ENCODE results near the gene PF4V1. TPM values are rescaled to one million over a fixed set of nuclear protein-coding genes. Genes with fewer than 3 reads are reported as not detected.

PF4V1 gene
- polyA plus RNA-seq, 1 experiment = 0.20 TPM

DNA sequence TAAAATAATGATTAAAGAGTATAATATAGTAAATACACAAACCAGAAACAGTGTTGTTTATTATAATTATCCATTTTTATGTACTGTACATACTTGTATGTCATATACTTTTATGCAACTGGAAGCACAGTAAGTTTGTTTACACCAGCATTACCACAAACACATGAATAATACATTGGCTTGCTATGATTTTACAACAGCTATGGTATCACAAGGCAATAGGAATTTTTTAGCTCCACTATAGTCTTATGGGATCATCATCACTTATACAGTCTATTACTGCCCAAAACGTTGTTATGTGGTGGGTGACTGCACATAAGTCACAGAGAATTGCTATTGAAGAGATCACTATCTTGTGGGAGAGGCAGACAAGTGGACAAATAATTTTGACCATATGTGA, 1.8 kb upstream of the PF4V1 start:
- ChIA-PET POLR2A (no interaction called here), CTCF (interaction anchor here (0.9 kb wide), 1 partner anchor 283 kb away, joined by 3 read pairs; no protein-coding TSS in a partner anchor)
- no peak for TF ChIP-seq CTCF (IDR thresholded peaks at IDR 0.05; ENCODE audit: low read depth, low read length)
- DNase-seq (ENCODE audit: low read depth, low spot score) = no peak
- Histone ChIP-seq H3K4me3 (ENCODE audit: low read depth, low read length) (no peak overlapping the region), H3K27ac (ENCODE audit: low read depth, low read length) (no peak overlapping the region), H3K9me3 (ENCODE audit: control insufficient read depth, insufficient read depth, low read length) (no peaks in the 10 kb centered on the region), H3K27me3 (ENCODE audit: control insufficient read depth, insufficient read depth, low read length) (no peaks in the 10 kb centered on the region)

GRCh38 chr4:73852771-73853170, 325 bp upstream of the PF4V1 start:
- Histone ChIP-seq H3K27me3 (ENCODE audit: control insufficient read depth, insufficient read depth, low read length) (no peaks in the 10 kb centered on the region), H3K4me3 (ENCODE audit: low read depth, low read length) (no peak overlapping the region; the same call in 1 of the 2 replicates), H3K9me3 (ENCODE audit: control insufficient read depth, insufficient read depth, low read length) (peaks cover 4% of the 10 kb centered on the region; the same call in 1 of the 2 replicates), H3K27ac (ENCODE audit: low read depth, low read length) (no peak overlapping the region)
- ChIA-PET POLR2A (no interaction called here), CTCF (interaction anchor here (0.8 to 1.7 kb wide), 2 partner anchors 192 to 281 kb away, joined by 3 to 7 read pairs; no protein-coding TSS in a partner anchor)
- no peak for TF ChIP-seq CTCF (IDR thresholded peaks at IDR 0.05; ENCODE audit: low read depth, low read length)
- no peak for DNase-seq (ENCODE audit: low read depth, low spot score)

DNA sequence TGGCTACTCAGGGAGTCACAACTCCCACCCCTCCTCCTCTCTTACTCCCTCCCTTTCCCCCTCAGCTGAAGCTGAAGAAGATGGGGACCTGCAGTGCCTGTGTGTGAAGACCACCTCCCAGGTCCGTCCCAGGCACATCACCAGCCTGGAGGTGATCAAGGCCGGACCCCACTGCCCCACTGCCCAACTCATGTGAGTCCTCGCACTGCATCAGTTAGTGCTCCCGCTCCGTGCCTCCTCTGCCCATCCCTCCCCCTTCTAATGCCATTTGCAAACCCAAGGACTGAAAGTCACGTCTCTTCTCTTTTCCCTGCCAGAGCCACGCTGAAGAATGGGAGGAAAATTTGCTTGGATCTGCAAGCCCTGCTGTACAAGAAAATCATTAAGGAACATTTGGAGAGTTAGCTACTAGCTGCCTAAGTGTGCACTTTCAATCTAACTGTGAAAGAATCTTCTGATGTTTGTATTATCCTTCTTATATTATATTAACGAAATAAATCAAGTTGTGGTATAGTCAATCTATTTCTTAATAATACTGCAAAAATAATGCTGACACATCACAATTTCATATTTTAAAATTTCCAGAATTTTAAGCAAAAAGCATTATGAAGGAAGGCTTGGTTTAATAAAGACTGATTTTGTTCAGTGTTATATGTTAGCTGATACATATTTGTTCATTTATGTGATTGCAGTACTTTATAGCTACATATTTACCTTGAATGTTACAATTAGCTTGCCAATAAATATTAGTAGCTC, 800 bp downstream of the PF4V1 start:
- no peak for TF ChIP-seq CTCF (IDR thresholded peaks at IDR 0.05; ENCODE audit: low read depth, low read length)
- Histone ChIP-seq H3K9me3 (ENCODE audit: control insufficient read depth, insufficient read depth, low read length) (peaks cover 4% of the 10 kb centered on the region; the same call in 1 of the 2 replicates), H3K4me3 (ENCODE audit: low read depth, low read length) (no peak overlapping the region), H3K27ac (ENCODE audit: low read depth, low read length) (no peak overlapping the region), H3K27me3 (ENCODE audit: control insufficient read depth, insufficient read depth, low read length) (no peaks in the 10 kb centered on the region)
- CTCF ChIA-PET = interaction anchor here (0.6 to 1.7 kb wide), 3 partner anchors 26 to 280 kb away, joined by 3 to 11 read pairs (median 7); partner anchors contain the start of gene CXCL2
- POLR2A ChIA-PET = no interaction called here
- no peak for DNase-seq (ENCODE audit: low read depth, low spot score)

GRCh38 chr4:73855406-73855805, 2.3 kb downstream of the PF4V1 start:
- Histone ChIP-seq H3K27ac (ENCODE audit: low read depth, low read length) (no peak overlapping the region), H3K9me3 (ENCODE audit: control insufficient read depth, insufficient read depth, low read length) (peaks cover 4% of the 10 kb centered on the region; the same call in 1 of the 2 replicates), H3K27me3 (ENCODE audit: control insufficient read depth, insufficient read depth, low read length) (no peaks in the 10 kb centered on the region), H3K4me3 (ENCODE audit: low read depth, low read length) (no peak overlapping the region)
- no peak for TF ChIP-seq CTCF (IDR thresholded peaks at IDR 0.05; ENCODE audit: low read depth, low read length)
- POLR2A ChIA-PET = no interaction called here
- DNase-seq (ENCODE audit: low read depth, low spot score) = no peak
- CTCF ChIA-PET = interaction anchor here (0.6 to 1.7 kb wide), 3 partner anchors 125 to 667 kb away, joined by 3 to 9 read pairs (median 4); no protein-coding TSS in a partner anchor

- no peak overlapping the region for H3K4me3 ChIP-seq (ENCODE audit: low read depth, low read length)
- H3K9me3 ChIP-seq (ENCODE audit: control insufficient read depth, insufficient read depth, low read length) = peaks cover 4% of the 10 kb centered on the region; the same call in 1 of the 2 replicates
- no peaks in the 10 kb centered on the region for H3K27me3 ChIP-seq (ENCODE audit: control insufficient read depth, insufficient read depth, low read length)
- CTCF ChIA-PET = interaction anchor here (1.7 kb wide), 1 partner anchor 127 kb away, joined by 9 read pairs; no protein-coding TSS in a partner anchor
- H3K27ac ChIP-seq (ENCODE audit: low read depth, low read length) = no peak overlapping the region
- POLR2A ChIA-PET = interaction anchor here (0.6 to 0.7 kb wide), 2 partner anchors 17 to 38 kb away, joined by 4 read pairs; no protein-coding TSS in a partner anchor
- no peak for DNase-seq (ENCODE audit: low read depth, low spot score)
- TF ChIP-seq CTCF (IDR thresholded peaks at IDR 0.05; ENCODE audit: low read depth, low read length) = no peak
These were observed 3.4 kb downstream of the PF4V1 start for GRCh38 chr4:73856518-73856917.
